ENCODE measurements around the gene TMEM178A. TPM values are rescaled to one million over a fixed set of nuclear protein-coding genes. Genes with fewer than 3 reads are reported as not detected.
"Not testable (repeated sequence)": the region's sequence is repeated elsewhere in the genome, so short reads cannot be mapped to it uniquely, and the experiment has no call there.

Gene TMEM178A
- 0.46 TPM in 1 of 2 replicates, not detected in the other for total RNA-seq (2014; rRNA removed; shearing (Covaris generic))
- polyA plus RNA-seq (2014; cell fraction: nucleus; rRNA removed) = 0.10 and 0.35 TPM in 2 replicates

- no peak for DNase-seq (ENCODE audit: extremely low read depth, low read depth)
Measured at GRCh38 chr2:39665811-39666490, at the start of gene TMEM178A. Gene TMEM178A, plus strand, starts transcription at chr2:39665917. Its CDS starts 58 bp downstream, at chr2:39665975.

- no peak for DNase-seq (ENCODE audit: extremely low read depth, low read depth)
Measured at GRCh38 chr2:39618236-39618635, 47.5 kb upstream of the TMEM178A start.

- DNase-seq (ENCODE audit: extremely low read depth, low read depth) = no peak
Measured at GRCh38 chr2:39618736-39619135, 47.0 kb upstream of the TMEM178A start.

- peak; percentile 4 for DNase-seq (ENCODE audit: extremely low read depth, low read depth)
Measured at GRCh38 chr2:39620067-39620466, 45.6 kb upstream of the TMEM178A start.

- no peak for DNase-seq (ENCODE audit: extremely low read depth, low read depth)
Measured at GRCh38 chr2:39621596-39621995, 44.1 kb upstream of the TMEM178A start.

GRCh38 chr2:39622860-39623259, 42.9 kb upstream of the TMEM178A start:
- no peak for DNase-seq (ENCODE audit: extremely low read depth, low read depth)

- no peak for DNase-seq (ENCODE audit: extremely low read depth, low read depth)
Measured at GRCh38 chr2:39623917-39624316, 41.8 kb upstream of the TMEM178A start.

- DNase-seq (ENCODE audit: extremely low read depth, low read depth) = no peak
Measured at GRCh38 chr2:39625193-39625926, 40.4 kb upstream of the TMEM178A start.

GRCh38 chr2:39625927-39626270, 39.8 kb upstream of the TMEM178A start:
- no peak for DNase-seq (ENCODE audit: extremely low read depth, low read depth)

- DNase-seq (ENCODE audit: extremely low read depth, low read depth) = not testable (repeated sequence)
Measured at GRCh38 chr2:39628346-39628745, 37.4 kb upstream of the TMEM178A start.

GRCh38 chr2:39629646-39630045, 36.1 kb upstream of the TMEM178A start:
- no peak for DNase-seq (ENCODE audit: extremely low read depth, low read depth)

GRCh38 chr2:39631256-39631655, 34.5 kb upstream of the TMEM178A start:
- DNase-seq (ENCODE audit: extremely low read depth, low read depth) = no peak

- no peak for DNase-seq (ENCODE audit: extremely low read depth, low read depth)
Measured at GRCh38 chr2:39631718-39632117, 34.0 kb upstream of the TMEM178A start.

GRCh38 chr2:39632876-39633275, 32.8 kb upstream of the TMEM178A start:
- DNase-seq (ENCODE audit: extremely low read depth, low read depth) = no peak

- DNase-seq (ENCODE audit: extremely low read depth, low read depth) = no peak
Measured at GRCh38 chr2:39636306-39636705, 29.4 kb upstream of the TMEM178A start.

GRCh38 chr2:39638581-39638980, 27.1 kb upstream of the TMEM178A start:
- DNase-seq (ENCODE audit: extremely low read depth, low read depth) = no peak

GRCh38 chr2:39640107-39640506, 25.6 kb upstream of the TMEM178A start:
- DNase-seq (ENCODE audit: extremely low read depth, low read depth) = no peak

- no peak for DNase-seq (ENCODE audit: extremely low read depth, low read depth)
Measured at GRCh38 chr2:39640681-39641080, 25.0 kb upstream of the TMEM178A start.

GRCh38 chr2:39641635-39642034, 24.1 kb upstream of the TMEM178A start:
- DNase-seq (ENCODE audit: extremely low read depth, low read depth) = no peak

- DNase-seq (ENCODE audit: extremely low read depth, low read depth) = no peak
Measured at GRCh38 chr2:39642051-39642718, 23.5 kb upstream of the TMEM178A start.

GRCh38 chr2:39645826-39646225, 19.9 kb upstream of the TMEM178A start:
- DNase-seq (ENCODE audit: extremely low read depth, low read depth) = no peak

- DNase-seq (ENCODE audit: extremely low read depth, low read depth) = no peak
Measured at GRCh38 chr2:39646267-39646666, 19.4 kb upstream of the TMEM178A start.

Data from NCI-H460 (cell line).